Measurements from ENCODE around the gene EIF4G3.

GRCh38 chr1:21149855-21150432 is 26.8 kb downstream of the EIF4G3 start:
- TF ChIP-seq EZH2 (IDR thresholded peaks at IDR 0.05) (no peak), POLR2AphosphoS5 (IDR thresholded peaks at IDR 0.05; ENCODE audit: borderline replicate concordance, low read depth, low read length) (no peak), FOXP2 (optimal IDR thresholded peaks at IDR 0.05; ENCODE audit: control extremely low read depth, extremely low read length, insufficient read depth) (no peak)

Measured in SK-N-MC (cell line).